KOPT-K1 (cell line): ENCODE measurements around the gene CLSTN2.

Experiments used
- H3K27ac ChIP-seq: fragments of 200-600 bp; sonication (generic); 2 replicates; pipeline ENCODE4 v1.5.1; 2016; ENCODE audit warnings: antibody characterized with exemption, mild to moderate bottlenecking, low read depth, low read length; ENCODE audit not compliant: poor library complexity, severe bottlenecking
- H3K36me3 ChIP-seq: fragments of 200-600 bp; sonication (generic); 2 replicates; pipeline ENCODE4 v1.5.1; 2017; ENCODE audit warnings: antibody characterized with exemption, mild to moderate bottlenecking, low read length, moderate library complexity; ENCODE audit not compliant: insufficient read depth
- H3K9me3 ChIP-seq: fragments of 200-600 bp; sonication (generic); 2 replicates; pipeline ENCODE4 v1.5.1; 2017; ENCODE audit warnings: antibody characterized with exemption, low read length, mild to moderate bottlenecking; ENCODE audit not compliant: insufficient read depth, poor library complexity, severe bottlenecking

Gene CLSTN2

GRCh38 chr3:140373234-140373633 lies 438.2 kb downstream of the CLSTN2 start:
- no peaks in the 10 kb centered on the region for H3K9me3 ChIP-seq
- no peak overlapping the region for H3K27ac ChIP-seq
- no peaks in the 10 kb centered on the region for H3K36me3 ChIP-seq

GRCh38 chr3:140375002-140375401 lies 440.0 kb downstream of the CLSTN2 start:
- no peaks in the 10 kb centered on the region for H3K36me3 ChIP-seq
- no peak overlapping the region for H3K27ac ChIP-seq
- H3K9me3 ChIP-seq, result no peaks in the 10 kb centered on the region

- H3K36me3 ChIP-seq, result no peaks in the 10 kb centered on the region
- H3K9me3 ChIP-seq, result no peaks in the 10 kb centered on the region
- no peak overlapping the region for H3K27ac ChIP-seq
Measured at GRCh38 chr3:140376136-140376889, 441.3 kb downstream of the CLSTN2 start.

GRCh38 chr3:140377644-140378043 lies 442.7 kb downstream of the CLSTN2 start:
- Histone ChIP-seq H3K36me3 (no peaks in the 10 kb centered on the region), H3K27ac (no peak overlapping the region), H3K9me3 (no peaks in the 10 kb centered on the region)

- Histone ChIP-seq H3K9me3 (no peaks in the 10 kb centered on the region), H3K36me3 (no peaks in the 10 kb centered on the region), H3K27ac (no peak overlapping the region)
Measured at GRCh38 chr3:140378571-140379340, 443.8 kb downstream of the CLSTN2 start.

- Histone ChIP-seq H3K36me3 (no peaks in the 10 kb centered on the region), H3K27ac (no peak overlapping the region), H3K9me3 (no peaks in the 10 kb centered on the region)
Measured at GRCh38 chr3:140384028-140384771, 449.2 kb downstream of the CLSTN2 start.

GRCh38 chr3:140384876-140385275 lies 449.9 kb downstream of the CLSTN2 start:
- H3K27ac ChIP-seq, result no peak overlapping the region
- H3K9me3 ChIP-seq, result no peaks in the 10 kb centered on the region
- no peaks in the 10 kb centered on the region for H3K36me3 ChIP-seq

GRCh38 chr3:140386357-140387100 lies 451.5 kb downstream of the CLSTN2 start:
- Histone ChIP-seq H3K27ac (no peak overlapping the region), H3K9me3 (no peaks in the 10 kb centered on the region)

GRCh38 chr3:140387244-140387643 lies 452.3 kb downstream of the CLSTN2 start:
- no peak overlapping the region for H3K27ac ChIP-seq
- no peaks in the 10 kb centered on the region for H3K9me3 ChIP-seq
- H3K36me3 ChIP-seq, result no peaks in the 10 kb centered on the region

More at GRCh38 chr3:140386357-140387100, 451.5 kb downstream of the CLSTN2 start:
- no peaks in the 10 kb centered on the region for H3K36me3 ChIP-seq

GRCh38 chr3:140388202-140388922 lies 453.4 kb downstream of the CLSTN2 start:
- no peaks in the 10 kb centered on the region for H3K36me3 ChIP-seq
- no peak overlapping the region for H3K27ac ChIP-seq
- no peaks in the 10 kb centered on the region for H3K9me3 ChIP-seq

GRCh38 chr3:140391061-140391460 lies 456.1 kb downstream of the CLSTN2 start:
- Histone ChIP-seq H3K36me3 (no peaks in the 10 kb centered on the region), H3K27ac (no peak overlapping the region), H3K9me3 (no peaks in the 10 kb centered on the region)

- Histone ChIP-seq H3K27ac (no peak overlapping the region), H3K9me3 (no peaks in the 10 kb centered on the region), H3K36me3 (no peaks in the 10 kb centered on the region)
Measured at GRCh38 chr3:140394488-140395133, 459.6 kb downstream of the CLSTN2 start.

GRCh38 chr3:140395134-140396075 lies 460.4 kb downstream of the CLSTN2 start:
- no peaks in the 10 kb centered on the region for H3K36me3 ChIP-seq
- H3K9me3 ChIP-seq, result no peaks in the 10 kb centered on the region
- H3K27ac ChIP-seq, result no peak overlapping the region
